IPS-15b (cell line): Measurements from ENCODE around the gene EID2.

Experiments
- H3K27me3 ChIP-seq: one replicate; pipeline ENCODE4 v1.6.1; 2013; ENCODE audit warnings: low read length; ENCODE audit not compliant: control insufficient read depth, insufficient read depth
- H3K36me3 ChIP-seq: one replicate; pipeline ENCODE4 v1.6.1; 2013; ENCODE audit warnings: low read length; ENCODE audit not compliant: control insufficient read depth, insufficient read depth
- H3K4me1 ChIP-seq: one replicate; pipeline ENCODE4 v1.6.1; 2013; ENCODE audit warnings: mild to moderate bottlenecking, low read length; ENCODE audit not compliant: control insufficient read depth, insufficient read depth
- H3K4me3 ChIP-seq: one replicate; pipeline ENCODE4 v1.5.1; 2013; ENCODE audit warnings: low read depth, low read length
- H3K9ac ChIP-seq: one replicate; pipeline ENCODE4 v1.6.1; 2013; ENCODE audit warnings: low read depth, mild to moderate bottlenecking, low read length
- H3K9me3 ChIP-seq: one replicate; pipeline ENCODE4 v1.6.1; 2013; ENCODE audit warnings: mild to moderate bottlenecking, low read length; ENCODE audit not compliant: control insufficient read depth, insufficient read depth

The EID2 gene, protein sequence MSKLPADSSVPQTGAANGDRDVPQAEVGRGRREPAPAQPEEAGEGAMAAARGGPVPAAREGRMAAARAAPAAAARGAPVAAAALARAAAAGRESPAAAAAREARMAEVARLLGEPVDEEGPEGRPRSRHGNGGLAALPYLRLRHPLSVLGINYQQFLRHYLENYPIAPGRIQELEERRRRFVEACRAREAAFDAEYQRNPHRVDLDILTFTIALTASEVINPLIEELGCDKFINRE

GRCh38 chr19:39539518-39540332 lies at the start of gene EID2:
EID2 (minus strand) TSS chr19:39540161; CDS start chr19:39540079, 82 bp downstream.
- Histone ChIP-seq H3K27me3 (no peaks in the 10 kb centered on the region), H3K9ac (peak within 1 kb of the TSS; percentile 18), H3K36me3 (no peaks in the 10 kb centered on the region), H3K4me1 (peaks cover 2% of the 10 kb centered on the region), H3K9me3 (no peaks in the 10 kb centered on the region), H3K4me3 (peak within 1 kb of the TSS; percentile 63)

GRCh38 chr19:39588066-39588465 lies 48.1 kb upstream of the EID2 start:
- H3K9me3 ChIP-seq: no peaks in the 10 kb centered on the region
- no peak overlapping the region for H3K9ac ChIP-seq
- no peak overlapping the region for H3K4me3 ChIP-seq
- H3K27me3 ChIP-seq: peaks cover 3% of the 10 kb centered on the region
- no peaks in the 10 kb centered on the region for H3K36me3 ChIP-seq
- H3K4me1 ChIP-seq: no peaks in the 10 kb centered on the region

GRCh38 chr19:39587496-39587895 lies 47.5 kb upstream of the EID2 start:
- no peaks in the 10 kb centered on the region for H3K36me3 ChIP-seq
- H3K4me3 ChIP-seq: no peak overlapping the region
- H3K9me3 ChIP-seq: no peaks in the 10 kb centered on the region
- H3K4me1 ChIP-seq: no peaks in the 10 kb centered on the region
- no peak overlapping the region for H3K9ac ChIP-seq
- H3K27me3 ChIP-seq: peaks cover 3% of the 10 kb centered on the region

DNA sequence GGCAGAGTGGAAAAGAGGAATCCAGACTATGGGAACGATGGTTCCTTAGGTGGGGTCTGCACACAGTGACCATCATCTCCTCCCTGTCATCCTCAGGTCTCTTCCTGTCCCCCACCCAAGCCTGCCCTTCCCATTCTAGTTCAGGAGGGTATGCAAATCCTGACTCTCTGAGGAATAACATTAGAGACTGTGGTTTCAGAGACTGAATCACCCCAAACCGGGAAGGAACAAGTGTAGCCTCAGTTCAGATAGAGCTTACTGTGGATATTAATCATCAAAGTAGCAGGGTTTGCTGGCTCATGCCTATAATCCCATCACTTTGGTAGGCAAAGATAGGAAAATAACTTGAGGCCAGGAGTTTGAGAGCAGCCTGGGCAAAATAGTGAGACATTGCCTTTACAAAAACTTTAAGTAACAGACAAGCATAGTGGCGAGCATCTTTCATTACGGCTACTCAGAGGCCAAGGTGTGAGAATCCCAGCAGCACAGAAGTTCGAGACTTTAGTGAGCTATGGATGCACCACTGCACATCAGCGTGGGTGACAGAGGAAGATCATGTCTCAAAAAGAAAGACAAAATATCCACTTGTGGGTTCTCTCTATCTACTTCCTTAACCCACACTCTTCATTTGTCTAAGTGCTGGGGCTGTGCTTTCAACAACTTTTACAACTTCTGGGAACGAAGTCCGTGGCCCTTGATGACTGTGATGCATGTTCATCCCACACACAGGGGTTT lies 43.1 kb upstream of the EID2 start:
- no peaks in the 10 kb centered on the region for H3K36me3 ChIP-seq
- no peak overlapping the region for H3K9ac ChIP-seq
- H3K9me3 ChIP-seq: no peaks in the 10 kb centered on the region
- H3K27me3 ChIP-seq: no peaks in the 10 kb centered on the region
- H3K4me1 ChIP-seq: no peaks in the 10 kb centered on the region
- no peak overlapping the region for H3K4me3 ChIP-seq

GRCh38 chr19:39582442-39582841 lies 42.5 kb upstream of the EID2 start:
- Histone ChIP-seq H3K9ac (no peak overlapping the region), H3K36me3 (no peaks in the 10 kb centered on the region), H3K27me3 (no peaks in the 10 kb centered on the region), H3K4me1 (no peaks in the 10 kb centered on the region), H3K9me3 (no peaks in the 10 kb centered on the region), H3K4me3 (no peak overlapping the region)

- Histone ChIP-seq H3K27me3 (peaks cover 4% of the 10 kb centered on the region), H3K9me3 (no peaks in the 10 kb centered on the region), H3K9ac (no peak overlapping the region), H3K36me3 (no peaks in the 10 kb centered on the region), H3K4me3 (no peak overlapping the region), H3K4me1 (no peaks in the 10 kb centered on the region)
Observed at GRCh38 chr19:39568604-39569003, 28.6 kb upstream of the EID2 start.

DNA sequence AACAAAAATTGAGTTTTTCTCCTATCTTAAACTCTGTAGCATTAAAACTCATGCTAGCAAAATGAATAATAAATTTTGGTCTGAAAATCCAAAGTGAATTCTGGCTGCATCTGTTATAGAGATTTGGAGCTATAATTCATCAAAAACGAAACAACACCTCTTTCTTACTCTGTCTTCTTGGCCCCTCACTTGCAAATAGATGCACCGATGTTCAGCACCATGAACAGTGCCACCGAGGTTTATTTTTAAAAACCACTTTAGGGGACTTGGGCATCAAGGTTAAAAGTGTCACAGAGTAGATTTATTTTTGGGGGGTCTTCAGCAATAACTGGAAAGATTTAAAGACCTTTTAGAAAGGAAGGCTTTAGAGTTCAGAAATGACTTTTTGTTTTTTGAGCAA lies 26.1 kb upstream of the EID2 start:
- Histone ChIP-seq H3K9me3 (no peaks in the 10 kb centered on the region), H3K4me1 (no peaks in the 10 kb centered on the region), H3K36me3 (no peaks in the 10 kb centered on the region), H3K9ac (no peak overlapping the region), H3K27me3 (peaks cover 4% of the 10 kb centered on the region), H3K4me3 (no peak overlapping the region)

- Histone ChIP-seq H3K27me3 (no peaks in the 10 kb centered on the region), H3K9ac (no peak overlapping the region), H3K9me3 (no peaks in the 10 kb centered on the region), H3K4me3 (no peak overlapping the region), H3K36me3 (no peaks in the 10 kb centered on the region), H3K4me1 (no peaks in the 10 kb centered on the region)
Observed at GRCh38 chr19:39563408-39563807, 23.4 kb upstream of the EID2 start.

DNA sequence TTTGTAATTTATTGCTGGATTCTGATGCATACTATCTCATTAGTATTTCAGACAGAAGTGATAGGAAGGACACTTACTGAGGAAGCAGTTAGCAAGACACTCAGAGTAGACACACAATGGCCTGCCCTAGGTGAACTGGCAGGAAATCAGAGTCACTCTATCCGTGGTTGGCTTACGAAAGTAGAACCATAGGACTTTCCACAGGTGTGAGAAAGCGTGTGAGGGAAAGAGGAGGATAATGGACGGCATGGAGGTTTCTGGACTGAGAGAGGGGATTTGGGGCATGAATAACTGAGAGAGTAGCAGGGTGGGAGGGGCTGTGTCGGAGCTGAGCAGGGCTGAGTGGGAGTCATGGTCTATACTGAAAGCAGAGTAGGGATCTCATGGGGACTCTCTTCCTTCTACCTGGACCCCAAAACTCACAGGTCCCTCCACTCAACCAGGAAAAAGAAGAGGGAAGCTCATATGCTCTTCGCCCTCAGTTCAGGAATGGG lies 18.7 kb upstream of the EID2 start:
- H3K4me3 ChIP-seq: no peak overlapping the region

GRCh38 chr19:39557811-39558623 lies 18.1 kb upstream of the EID2 start:
- Histone ChIP-seq H3K9me3 (no peaks in the 10 kb centered on the region), H3K4me1 (no peaks in the 10 kb centered on the region), H3K4me3 (no peak overlapping the region), H3K27me3 (no peaks in the 10 kb centered on the region), H3K36me3 (no peaks in the 10 kb centered on the region), H3K9ac (no peak overlapping the region)

More for the DNA sequence above, 18.7 kb upstream of the EID2 start:
- H3K4me1 ChIP-seq: no peaks in the 10 kb centered on the region
- H3K27me3 ChIP-seq: no peaks in the 10 kb centered on the region
- H3K36me3 ChIP-seq: no peaks in the 10 kb centered on the region
- H3K9me3 ChIP-seq: no peaks in the 10 kb centered on the region
- no peak overlapping the region for H3K9ac ChIP-seq

DNA sequence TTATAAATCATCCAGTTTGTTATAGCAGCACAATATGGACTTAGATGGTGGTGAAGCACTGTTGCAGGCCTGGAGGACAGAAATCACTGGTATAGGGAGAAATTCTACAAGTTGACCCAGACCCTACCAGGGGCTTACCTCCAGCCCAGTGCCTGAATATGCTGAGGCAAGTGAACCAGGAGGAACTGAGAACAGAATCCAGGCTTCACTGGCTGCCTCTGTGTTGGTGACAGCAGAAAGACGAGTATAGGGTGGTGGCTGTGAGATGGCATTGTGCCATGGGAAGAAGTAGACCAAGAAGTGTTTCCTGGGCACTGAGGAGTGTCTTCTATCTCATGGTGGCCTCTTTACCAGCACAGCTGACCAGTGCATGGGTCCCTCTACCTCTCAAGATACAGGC lies 15.9 kb upstream of the EID2 start:
- Histone ChIP-seq H3K4me1 (no peaks in the 10 kb centered on the region), H3K9ac (no peak overlapping the region)

More for the DNA sequence above, 15.9 kb upstream of the EID2 start:
- Histone ChIP-seq H3K9me3 (no peaks in the 10 kb centered on the region), H3K4me3 (no peak overlapping the region), H3K27me3 (no peaks in the 10 kb centered on the region), H3K36me3 (no peaks in the 10 kb centered on the region)
